DMS79 treated with DMSO at 0.1 percent for 48 hours (cell line): ENCODE measurements around the gene ARFGEF3.
"Not testable (repeated sequence)": the region's sequence is repeated elsewhere in the genome, so short reads cannot be mapped to it uniquely, and the experiment has no call there.

Experiments used
- DNase-seq: peaks from one replicate; lab custom pipeline; 2025; lab: John Stamatoyannopoulos, UW

The ARFGEF3 gene

GRCh38 chr6:138277835-138278234 is 116.1 kb downstream of the ARFGEF3 start:
- DNase-seq, result no peak

GRCh38 chr6:138278326-138278725 is 116.6 kb downstream of the ARFGEF3 start:
- no peak for DNase-seq

GRCh38 chr6:138285800-138286199 is 124.1 kb downstream of the ARFGEF3 start:
- no peak for DNase-seq

GRCh38 chr6:138286698-138287097 is 125.0 kb downstream of the ARFGEF3 start:
- DNase-seq, result no peak

GRCh38 chr6:138287144-138287955 is 125.6 kb downstream of the ARFGEF3 start:
- peak; percentile 99 for DNase-seq

GRCh38 chr6:138288428-138289085 is 126.8 kb downstream of the ARFGEF3 start:
- not testable (repeated sequence) for DNase-seq

GRCh38 chr6:138289739-138290138 is 128.0 kb downstream of the ARFGEF3 start:
- peak; percentile 87 for DNase-seq

- DNase-seq, result no peak
These were observed 128.8 kb downstream of the ARFGEF3 start for GRCh38 chr6:138290423-138290962.

- DNase-seq, result no peak
These were observed 129.5 kb downstream of the ARFGEF3 start for GRCh38 chr6:138291036-138291848.

- DNase-seq, result no peak
These were observed 130.1 kb downstream of the ARFGEF3 start for GRCh38 chr6:138291849-138292181.

GRCh38 chr6:138292482-138292881 is 130.7 kb downstream of the ARFGEF3 start:
- DNase-seq, result no peak

GRCh38 chr6:138293428-138294395 is 132.0 kb downstream of the ARFGEF3 start:
- DNase-seq, result no peak

GRCh38 chr6:138296381-138296780 is 134.6 kb downstream of the ARFGEF3 start:
- DNase-seq, result no peak

GRCh38 chr6:138296786-138297185 is 135.0 kb downstream of the ARFGEF3 start:
- no peak for DNase-seq

GRCh38 chr6:138297761-138298298 is 136.1 kb downstream of the ARFGEF3 start:
- no peak for DNase-seq

GRCh38 chr6:138300469-138300868 is 138.7 kb downstream of the ARFGEF3 start:
- DNase-seq, result no peak

GRCh38 chr6:138302554-138302953 is 140.8 kb downstream of the ARFGEF3 start:
- DNase-seq, result no peak

GRCh38 chr6:138307352-138307751 is 145.6 kb downstream of the ARFGEF3 start:
- DNase-seq, result no peak

GRCh38 chr6:138307816-138308730 is 146.3 kb downstream of the ARFGEF3 start:
- peak; percentile 54 for DNase-seq

GRCh38 chr6:138308731-138309110 is 147.0 kb downstream of the ARFGEF3 start:
- DNase-seq, result no peak
